Chondrocyte (in vitro differentiated cells): Measurements from ENCODE around the gene SHISA9. TPM values are rescaled to one million over a fixed set of nuclear protein-coding genes. Genes with fewer than 3 reads are reported as not detected.

Source experiments
- DNase-seq: peaks from one replicate; pipeline ENCODE4 v3.0.0; 2021; ENCODE audit warnings: mixed read lengths, low spot score
- H3K27ac Mint-ChIP-seq: one replicate; pipeline ENCODE4 v1.8.0; 2021; ENCODE audit warnings: mild to moderate bottlenecking, moderate library complexity, mixed read lengths; ENCODE audit not compliant: unreplicated experiment
- H3K27me3 Mint-ChIP-seq: 2 replicates; pipeline ENCODE4 v1.8.0; 2021; ENCODE audit warnings: low read depth, mixed read lengths
- H3K36me3 Mint-ChIP-seq: 2 replicates; pipeline ENCODE4 v1.8.0; 2021; ENCODE audit warnings: low read depth, mixed read lengths
- H3K4me1 Mint-ChIP-seq: 2 replicates; pipeline ENCODE4 v1.8.0; 2021; ENCODE audit warnings: low read depth, mild to moderate bottlenecking, mixed read lengths
- H3K4me3 Mint-ChIP-seq: one replicate; pipeline ENCODE4 v1.8.0; 2021; ENCODE audit warnings: mild to moderate bottlenecking, moderate library complexity, mixed read lengths; ENCODE audit not compliant: unreplicated experiment
- H3K9me3 Mint-ChIP-seq: 2 replicates; pipeline ENCODE4 v1.8.0; 2021; ENCODE audit warnings: low read depth, mixed read lengths
- CTCF ChIP-seq: fragments of 200-600 bp; sonication (generic); IDR thresholded peaks from 2 replicates; pipeline ENCODE4 v1.5.0; 2021; ENCODE audit warnings: antibody characterized with exemption, mild to moderate bottlenecking, moderate library complexity
- total RNA-seq: library from RNA; stranded (reverse); gene quantifications from 3 replicates; pipeline ENCODE4 v1.2.1, GENCODE V29; 2021

SHISA9 gene
- total RNA-seq, 1 donor from 2014 or later = 1.6 TPM

GRCh38 chr16:12902511-12903372 is 1.3 kb downstream of the SHISA9 start:
- H3K27ac Mint-ChIP-seq = no peak overlapping the region

GRCh38 chr16:12903407-12904328 is 2.3 kb downstream of the SHISA9 start:
- H3K4me3 Mint-ChIP-seq = peak overlapping the region; percentile 63
- H3K4me1 Mint-ChIP-seq = peaks cover 6% of the 10 kb centered on the region
- no peaks in the 10 kb centered on the region for H3K36me3 Mint-ChIP-seq
- H3K9me3 Mint-ChIP-seq = no peaks in the 10 kb centered on the region
- peaks cover 65% of the 10 kb centered on the region for H3K27me3 Mint-ChIP-seq
- H3K27ac Mint-ChIP-seq = no peak overlapping the region
- no peak for TF ChIP-seq CTCF
- DNase-seq = no peak

More at GRCh38 chr16:12902511-12903372, 1.3 kb downstream of the SHISA9 start:
- Mint-ChIP-seq H3K4me3 (peak overlapping the region; percentile 63), H3K27me3 (peaks cover 69% of the 10 kb centered on the region), H3K9me3 (no peaks in the 10 kb centered on the region), H3K36me3 (no peaks in the 10 kb centered on the region), H3K4me1 (peaks cover 6% of the 10 kb centered on the region)
- no peak for DNase-seq
- TF ChIP-seq CTCF = no peak

- TF ChIP-seq CTCF = no peak
- no peak for DNase-seq
- H3K27me3 Mint-ChIP-seq = peaks cover 60% of the 10 kb centered on the region
- peaks cover 6% of the 10 kb centered on the region for H3K4me1 Mint-ChIP-seq
- no peak overlapping the region for H3K4me3 Mint-ChIP-seq
- H3K36me3 Mint-ChIP-seq = no peaks in the 10 kb centered on the region
- no peaks in the 10 kb centered on the region for H3K9me3 Mint-ChIP-seq
- no peak overlapping the region for H3K27ac Mint-ChIP-seq
Observed at GRCh38 chr16:12904329-12904671, 2.9 kb downstream of the SHISA9 start.

GRCh38 chr16:12906271-12906670 is 4.9 kb downstream of the SHISA9 start:
- no peak for TF ChIP-seq CTCF
- Mint-ChIP-seq H3K9me3 (no peaks in the 10 kb centered on the region), H3K27ac (no peak overlapping the region), H3K4me3 (no peak overlapping the region), H3K36me3 (no peaks in the 10 kb centered on the region), H3K27me3 (peaks cover 60% of the 10 kb centered on the region), H3K4me1 (peaks cover 6% of the 10 kb centered on the region)
- no peak for DNase-seq
